Measurements from ENCODE around the gene ZC3H11A. TPM values are rescaled to one million over a fixed set of nuclear protein-coding genes. Genes with fewer than 3 reads are reported as not detected.
"Not testable (repeated sequence)": the region's sequence is repeated elsewhere in the genome, so short reads cannot be mapped to it uniquely, and the experiment has no call there.

ZC3H11A gene
- total RNA-seq, 3 donors from 2014 or later (not counting 1 experiment from before 2014, with no cell fraction given): 71.1 to 79.9 (median 78.2) TPM

GRCh38 chr1:203828002-203828401 lies 32.6 kb downstream of the ZC3H11A start:
- ATAC-seq: no peak
- Histone ChIP-seq H3K4me1 (ENCODE audit: control insufficient read depth, insufficient read depth, low read length) (no peaks in the 10 kb centered on the region), H3K27me3 (ENCODE audit: control insufficient read depth, insufficient read depth, low read length) (no peaks in the 10 kb centered on the region), H3K4me3 (ENCODE audit: low read length) (no peak overlapping the region), H3K36me3 (ENCODE audit: control insufficient read depth, insufficient read depth, low read length) (peaks cover 71% of the 10 kb centered on the region), H3K27ac (ENCODE audit: low read length) (no peak overlapping the region), H3K9me3 (ENCODE audit: control insufficient read depth, insufficient read depth, low read length) (no peaks in the 10 kb centered on the region)
- Mint-ChIP-seq H3K27me3 (ENCODE audit: low read depth in 2 of 2) (no peaks in the 10 kb centered on the region), H3K27ac (no peak overlapping the region), H3K4me3 (no peak overlapping the region), H3K4me1 (peaks cover 8 to 17% of the 10 kb centered on the region in 2 donors), H3K36me3 (peaks cover 15% of the 10 kb centered on the region), H3K9me3 (no peaks in the 10 kb centered on the region)
- TF ChIP-seq, protein P1, sequence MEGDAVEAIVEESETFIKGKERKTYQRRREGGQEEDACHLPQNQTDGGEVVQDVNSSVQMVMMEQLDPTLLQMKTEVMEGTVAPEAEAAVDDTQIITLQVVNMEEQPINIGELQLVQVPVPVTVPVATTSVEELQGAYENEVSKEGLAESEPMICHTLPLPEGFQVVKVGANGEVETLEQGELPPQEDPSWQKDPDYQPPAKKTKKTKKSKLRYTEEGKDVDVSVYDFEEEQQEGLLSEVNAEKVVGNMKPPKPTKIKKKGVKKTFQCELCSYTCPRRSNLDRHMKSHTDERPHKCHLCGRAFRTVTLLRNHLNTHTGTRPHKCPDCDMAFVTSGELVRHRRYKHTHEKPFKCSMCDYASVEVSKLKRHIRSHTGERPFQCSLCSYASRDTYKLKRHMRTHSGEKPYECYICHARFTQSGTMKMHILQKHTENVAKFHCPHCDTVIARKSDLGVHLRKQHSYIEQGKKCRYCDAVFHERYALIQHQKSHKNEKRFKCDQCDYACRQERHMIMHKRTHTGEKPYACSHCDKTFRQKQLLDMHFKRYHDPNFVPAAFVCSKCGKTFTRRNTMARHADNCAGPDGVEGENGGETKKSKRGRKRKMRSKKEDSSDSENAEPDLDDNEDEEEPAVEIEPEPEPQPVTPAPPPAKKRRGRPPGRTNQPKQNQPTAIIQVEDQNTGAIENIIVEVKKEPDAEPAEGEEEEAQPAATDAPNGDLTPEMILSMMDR (IDR thresholded peaks at IDR 0.05): no peak
- DNase-seq: no peak
- 100% methylated on average over 5 of the region's 5 CpGs for WGBS (ENCODE audit: insufficient coverage)
- intact Hi-C loops (cut with micrococcal nuclease): no loop called here

DNA sequence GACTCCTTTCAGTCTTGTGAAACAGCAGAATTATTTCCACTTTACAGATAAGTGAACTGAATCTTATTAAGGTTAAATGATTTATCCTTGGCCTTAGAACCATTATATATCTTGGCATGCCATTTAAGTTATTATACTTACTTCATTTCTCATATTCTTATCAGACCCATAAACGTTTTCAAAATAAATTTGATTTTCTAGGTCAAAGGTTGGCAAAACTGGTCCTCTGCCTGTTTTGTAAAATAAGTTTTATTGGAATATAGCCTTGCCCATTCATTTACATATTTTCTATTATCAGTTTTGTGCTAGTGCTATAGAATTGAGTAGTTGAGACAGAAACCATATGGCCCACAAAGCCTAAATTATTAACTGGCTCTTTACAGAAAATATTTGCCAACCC lies 33.1 kb downstream of the ZC3H11A start:
- H3K4me3 ChIP-seq (ENCODE audit: low read length): no peak overlapping the region
- DNase-seq (no peak), ATAC-seq (no peak)
- H3K27ac ChIP-seq (ENCODE audit: low read length): no peak overlapping the region
- no peaks in the 10 kb centered on the region for H3K27me3 ChIP-seq (ENCODE audit: control insufficient read depth, insufficient read depth, low read length)
- no peaks in the 10 kb centered on the region for H3K9me3 ChIP-seq (ENCODE audit: control insufficient read depth, insufficient read depth, low read length)
- no peaks in the 10 kb centered on the region for H3K27me3 Mint-ChIP-seq (ENCODE audit: low read depth in 2 of 2)
- no peak overlapping the region for H3K27ac Mint-ChIP-seq
- TF ChIP-seq, protein P1 (IDR thresholded peaks at IDR 0.05): no peak
- no peaks in the 10 kb centered on the region for H3K9me3 Mint-ChIP-seq
- intact Hi-C loops (cut with micrococcal nuclease): no loop called here
- H3K4me1 ChIP-seq (ENCODE audit: control insufficient read depth, insufficient read depth, low read length): no peaks in the 10 kb centered on the region
- peaks cover 8 to 12% of the 10 kb centered on the region in 2 donors for H3K4me1 Mint-ChIP-seq
- H3K36me3 Mint-ChIP-seq: peaks cover 10% of the 10 kb centered on the region
- H3K4me3 Mint-ChIP-seq: no peak overlapping the region
- WGBS (ENCODE audit: insufficient coverage): no CpG with 5 or more reads among the region's 1 CpG
- H3K36me3 ChIP-seq (ENCODE audit: control insufficient read depth, insufficient read depth, low read length): peaks cover 67% of the 10 kb centered on the region

- H3K27me3 Mint-ChIP-seq (ENCODE audit: low read depth in 2 of 2); H3K9me3 ChIP-seq (ENCODE audit: control insufficient read depth, insufficient read depth, low read length); H3K27ac ChIP-seq (ENCODE audit: low read length); H3K4me1 Mint-ChIP-seq; ATAC-seq; H3K9me3 Mint-ChIP-seq; H3K27ac Mint-ChIP-seq; H3K4me1 ChIP-seq (ENCODE audit: control insufficient read depth, insufficient read depth, low read length); H3K4me3 ChIP-seq (ENCODE audit: low read length); DNase-seq; intact Hi-C loops (cut with micrococcal nuclease); H3K27me3 ChIP-seq (ENCODE audit: control insufficient read depth, insufficient read depth, low read length); H3K4me3 Mint-ChIP-seq: not testable (repeated sequence)
- WGBS (ENCODE audit: insufficient coverage): 78% methylated on average over 3 of the region's 5 CpGs
- peaks cover 72% of the 10 kb centered on the region for H3K36me3 ChIP-seq (ENCODE audit: control insufficient read depth, insufficient read depth, low read length)
- H3K36me3 Mint-ChIP-seq: peaks cover 13% of the 10 kb centered on the region
Observed at GRCh38 chr1:203829247-203829646, 33.8 kb downstream of the ZC3H11A start.

- WGBS (ENCODE audit: insufficient coverage): 95% methylated on average over 3 of the region's 3 CpGs
- Mint-ChIP-seq H3K27ac (no peak overlapping the region), H3K4me1 (peaks cover 0 to 5% of the 10 kb centered on the region in 2 donors), H3K36me3 (peaks cover 17% of the 10 kb centered on the region), H3K27me3 (ENCODE audit: low read depth in 2 of 2) (no peaks in the 10 kb centered on the region), H3K9me3 (no peaks in the 10 kb centered on the region), H3K4me3 (no peak overlapping the region)
- Histone ChIP-seq H3K27ac (ENCODE audit: low read length) (no peak overlapping the region), H3K4me3 (ENCODE audit: low read length) (no peak overlapping the region), H3K4me1 (ENCODE audit: control insufficient read depth, insufficient read depth, low read length) (no peaks in the 10 kb centered on the region), H3K9me3 (ENCODE audit: control insufficient read depth, insufficient read depth, low read length) (no peaks in the 10 kb centered on the region), H3K27me3 (ENCODE audit: control insufficient read depth, insufficient read depth, low read length) (no peaks in the 10 kb centered on the region), H3K36me3 (ENCODE audit: control insufficient read depth, insufficient read depth, low read length) (peaks cover 79% of the 10 kb centered on the region)
- ATAC-seq (no peak), DNase-seq (no peak)
- TF ChIP-seq, protein P1 (IDR thresholded peaks at IDR 0.05): no peak
- intact Hi-C loops (cut with micrococcal nuclease): no loop called here
Observed at GRCh38 chr1:203835476-203835875, 40.1 kb downstream of the ZC3H11A start.

Data from natural killer cell (primary cell).